ENCODE measurements around the gene ZSCAN21. TPM values are rescaled to one million over a fixed set of nuclear protein-coding genes. Genes with fewer than 3 reads are reported as not detected.

ZSCAN21 gene
- total RNA-seq, 2 donors from 2014 or later = 6.7 to 7.1 TPM

DNA sequence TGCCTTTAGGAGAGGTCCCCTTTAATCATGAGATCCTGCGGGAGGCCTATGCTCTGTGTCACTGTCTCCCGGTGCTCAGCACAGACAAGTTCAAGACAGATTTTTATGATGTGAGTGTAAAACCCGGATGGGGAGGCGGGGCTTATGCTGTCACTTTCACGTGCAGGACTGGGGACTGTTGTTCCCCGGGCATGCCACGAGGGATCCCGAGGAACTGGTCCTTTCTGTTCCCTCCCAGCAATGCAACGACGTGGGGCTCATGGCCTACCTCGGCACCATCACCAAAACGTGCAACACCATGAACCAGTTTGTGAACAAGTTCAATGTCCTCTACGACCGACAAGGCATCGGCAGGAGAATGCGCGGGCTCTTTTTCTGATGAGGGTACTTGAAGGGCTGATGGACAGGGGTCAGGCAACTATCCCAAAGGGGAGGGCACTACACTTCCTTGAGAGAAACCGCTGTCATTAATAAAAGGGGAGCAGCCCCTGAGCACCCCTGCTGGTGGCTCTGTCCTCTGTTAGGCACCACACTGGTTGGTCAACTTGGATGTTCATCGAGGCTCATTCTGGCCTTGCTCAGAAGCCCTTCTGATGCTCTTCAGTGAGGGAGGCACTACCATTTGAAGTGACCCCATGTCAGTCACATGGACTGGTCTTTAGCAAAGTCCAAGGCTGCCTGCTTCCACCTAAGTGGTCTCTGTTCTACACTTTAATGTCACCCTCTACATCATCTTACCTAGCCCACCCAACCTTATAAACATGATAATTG is 42.0 kb downstream of the ZSCAN21 start:
- H3K4me3 ChIP-seq = no peak overlapping the region
- DNase-seq (ENCODE audit: low spot score) = no peak
- peaks cover 0 to 17% of the 10 kb centered on the region in 2 donors for H3K4me1 ChIP-seq
- TF ChIP-seq, protein P1, sequence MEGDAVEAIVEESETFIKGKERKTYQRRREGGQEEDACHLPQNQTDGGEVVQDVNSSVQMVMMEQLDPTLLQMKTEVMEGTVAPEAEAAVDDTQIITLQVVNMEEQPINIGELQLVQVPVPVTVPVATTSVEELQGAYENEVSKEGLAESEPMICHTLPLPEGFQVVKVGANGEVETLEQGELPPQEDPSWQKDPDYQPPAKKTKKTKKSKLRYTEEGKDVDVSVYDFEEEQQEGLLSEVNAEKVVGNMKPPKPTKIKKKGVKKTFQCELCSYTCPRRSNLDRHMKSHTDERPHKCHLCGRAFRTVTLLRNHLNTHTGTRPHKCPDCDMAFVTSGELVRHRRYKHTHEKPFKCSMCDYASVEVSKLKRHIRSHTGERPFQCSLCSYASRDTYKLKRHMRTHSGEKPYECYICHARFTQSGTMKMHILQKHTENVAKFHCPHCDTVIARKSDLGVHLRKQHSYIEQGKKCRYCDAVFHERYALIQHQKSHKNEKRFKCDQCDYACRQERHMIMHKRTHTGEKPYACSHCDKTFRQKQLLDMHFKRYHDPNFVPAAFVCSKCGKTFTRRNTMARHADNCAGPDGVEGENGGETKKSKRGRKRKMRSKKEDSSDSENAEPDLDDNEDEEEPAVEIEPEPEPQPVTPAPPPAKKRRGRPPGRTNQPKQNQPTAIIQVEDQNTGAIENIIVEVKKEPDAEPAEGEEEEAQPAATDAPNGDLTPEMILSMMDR (IDR thresholded peaks at IDR 0.05) = no peak
- H3K9me3 ChIP-seq = no peaks in the 10 kb centered on the region
- peaks cover 63% of the 10 kb centered on the region for H3K36me3 ChIP-seq
- H3K27ac ChIP-seq = no peak overlapping the region
- H3K27me3 ChIP-seq = no peaks in the 10 kb centered on the region

DNA sequence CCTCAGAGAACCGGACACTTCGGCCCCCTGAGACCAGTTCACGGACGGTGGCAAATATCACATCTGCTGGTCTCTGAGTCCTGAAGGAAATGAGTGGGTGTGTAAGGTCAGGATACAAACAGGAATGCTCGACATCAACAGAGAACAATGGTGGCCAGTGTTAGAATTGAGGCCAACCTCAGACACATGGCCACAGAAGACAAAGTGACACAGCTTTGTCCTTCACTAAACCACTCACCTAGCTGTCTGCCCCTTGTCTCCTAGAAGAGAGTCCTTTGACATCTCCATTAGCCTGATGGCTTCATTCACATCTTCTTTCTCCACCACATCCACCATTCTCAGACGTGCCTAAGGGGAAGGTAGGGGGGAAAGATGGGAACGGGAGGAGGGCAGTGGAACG is 43.5 kb downstream of the ZSCAN21 start:
- Histone ChIP-seq H3K27me3 (no peaks in the 10 kb centered on the region), H3K4me3 (no peak overlapping the region), H3K4me1 (peaks cover 0 to 15% of the 10 kb centered on the region in 2 donors), H3K27ac (no peak overlapping the region), H3K9me3 (no peaks in the 10 kb centered on the region), H3K36me3 (peaks cover 75% of the 10 kb centered on the region)
- TF ChIP-seq, protein P1 (IDR thresholded peaks at IDR 0.05) = no peak
- DNase-seq (ENCODE audit: low spot score) = no peak

DNA sequence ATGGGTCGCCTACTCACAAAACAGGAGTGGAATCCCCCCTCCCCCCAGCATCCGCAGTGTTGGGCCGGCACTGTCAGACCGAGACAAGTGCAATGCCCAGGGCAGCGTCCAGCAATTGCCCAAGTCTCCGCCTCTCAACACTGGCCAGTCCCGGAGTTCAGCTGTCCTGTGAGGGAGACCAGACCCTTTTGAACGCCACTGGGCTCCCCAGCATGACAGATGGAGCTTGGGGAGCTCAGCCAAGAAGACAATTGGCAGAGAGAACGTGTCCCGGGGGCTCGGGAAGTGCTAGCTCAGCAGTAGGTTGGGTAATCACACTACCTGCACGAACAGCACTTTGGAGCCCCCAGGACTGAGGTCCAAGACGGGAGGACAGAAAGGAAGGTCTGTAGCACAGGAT is 43.9 kb downstream of the ZSCAN21 start:
- no peak overlapping the region for H3K27ac ChIP-seq
- no peak overlapping the region for H3K4me3 ChIP-seq
- peaks cover 79% of the 10 kb centered on the region for H3K36me3 ChIP-seq
- H3K4me1 ChIP-seq = peaks cover 0 to 11% of the 10 kb centered on the region in 2 donors
- no peaks in the 10 kb centered on the region for H3K9me3 ChIP-seq
- DNase-seq (ENCODE audit: low spot score) = no peak
- TF ChIP-seq, protein P1 (IDR thresholded peaks at IDR 0.05) = no peak
- H3K27me3 ChIP-seq = no peaks in the 10 kb centered on the region

DNA sequence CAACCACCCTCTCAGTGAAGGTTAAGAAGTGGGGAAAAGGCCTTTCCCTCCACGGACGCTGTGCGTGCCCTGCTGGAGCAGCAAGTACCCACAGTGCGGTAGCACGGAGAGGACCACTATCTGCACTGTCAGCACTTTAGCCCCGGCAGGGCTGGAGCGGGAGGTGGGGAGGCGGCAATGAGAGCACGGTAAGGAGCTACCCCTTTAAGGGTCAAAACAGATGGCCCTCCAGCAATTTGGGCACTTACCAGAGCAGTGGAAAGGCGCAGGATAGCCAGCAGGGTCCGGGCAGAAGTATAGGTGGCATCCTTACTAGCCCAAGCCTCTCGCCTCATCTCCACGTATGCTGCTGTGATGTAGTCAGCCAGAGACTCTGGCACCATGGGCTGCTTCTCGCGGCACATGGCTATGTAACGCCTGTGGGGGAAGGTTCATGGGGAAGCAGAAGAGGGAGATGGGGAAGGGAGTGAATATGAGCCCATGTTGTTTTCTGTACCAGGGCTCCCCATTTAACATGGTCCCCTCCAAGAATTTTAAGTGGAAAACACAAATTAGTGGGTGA is 44.4 kb downstream of the ZSCAN21 start:
- no peaks in the 10 kb centered on the region for H3K9me3 ChIP-seq
- H3K36me3 ChIP-seq = peaks cover 84% of the 10 kb centered on the region
- no peak overlapping the region for H3K4me3 ChIP-seq
- H3K27me3 ChIP-seq = no peaks in the 10 kb centered on the region
- TF ChIP-seq, protein P1 (IDR thresholded peaks at IDR 0.05) = no peak
- H3K4me1 ChIP-seq = peaks cover 0 to 10% of the 10 kb centered on the region in 2 donors
- no peak overlapping the region for H3K27ac ChIP-seq
- DNase-seq (ENCODE audit: low spot score) = no peak

DNA sequence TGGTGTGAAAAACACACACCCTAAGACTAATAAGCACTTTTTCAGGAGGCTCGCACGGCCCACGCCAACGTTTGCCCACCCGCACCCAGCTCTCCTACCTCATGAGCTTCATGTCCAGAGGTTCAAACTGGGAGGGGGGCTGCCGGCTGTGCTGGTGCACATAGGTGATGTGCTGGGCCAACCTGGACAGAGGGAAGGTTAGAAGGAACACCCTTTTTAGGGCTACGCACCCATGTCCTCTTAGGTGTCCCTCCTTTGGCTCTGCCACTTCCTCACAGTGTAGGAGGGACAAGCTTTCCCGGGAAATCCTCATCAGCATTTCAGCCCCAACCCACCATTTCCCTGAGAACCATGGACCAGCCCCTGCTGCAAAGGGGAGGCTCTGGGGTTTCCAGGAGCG is 45.7 kb downstream of the ZSCAN21 start:
- H3K4me1 ChIP-seq = peaks cover 0 to 10% of the 10 kb centered on the region in 2 donors
- no peak overlapping the region for H3K27ac ChIP-seq
- DNase-seq (ENCODE audit: low spot score) = no peak
- H3K4me3 ChIP-seq = no peak overlapping the region
- TF ChIP-seq, protein P1 (IDR thresholded peaks at IDR 0.05) = no peak
- H3K27me3 ChIP-seq = no peaks in the 10 kb centered on the region
- H3K9me3 ChIP-seq = no peaks in the 10 kb centered on the region
- peaks cover 89% of the 10 kb centered on the region for H3K36me3 ChIP-seq

Data from right atrium auricular region (tissue), 2 donors.